HepG2 (cell line): Measurements from ENCODE around the gene UGGT1. TPM values are rescaled to one million over a fixed set of nuclear protein-coding genes. Genes with fewer than 3 reads are reported as not detected.

Experiments
- ASH2L ChIP-seq: fragments of 300-600, 200-600 bp; sonication (generic); IDR thresholded peaks from 2 replicates; pipeline ENCODE4 v1.7.0; 2017; ENCODE audit warnings: low read depth, mild to moderate bottlenecking, moderate library complexity, mixed read lengths, low read length; ENCODE audit not compliant: insufficient read length
- CBX2 ChIP-seq, 2 experiments: fragments of 200-600 bp in 1 of 2; sonication (generic); formaldehyde crosslinking in 1 of 2; IDR thresholded peaks; 2 replicates each; pipeline versions ENCODE4 v1.7.0 to v1.8.1; 2018 to 2022; ENCODE audit warnings: low read depth in 2 of 2, low read length in 1 of 2, mild to moderate bottlenecking in 1 of 2, missing genetic modification reagents in 1 of 2
- GATAD1 ChIP-seq: IDR thresholded peaks from 2 replicates; pipeline ENCODE4 v1.6.1; 2016; ENCODE audit warnings: missing genetic modification reagents, missing compliant biosample characterization
- KDM6A ChIP-seq: IDR thresholded peaks from 2 replicates; pipeline ENCODE4 v1.6.1; 2016; ENCODE audit warnings: low read depth
- NR1H2 ChIP-seq: sonication (generic); formaldehyde crosslinking; IDR thresholded peaks from 2 replicates; pipeline ENCODE4 v1.8.1; 2022; ENCODE audit warnings: low read depth, missing genetic modification reagents, borderline replicate concordance
- SALL1 ChIP-seq: sonication (generic); formaldehyde crosslinking; IDR thresholded peaks from 2 replicates; pipeline ENCODE4 v1.8.0; 2022; ENCODE audit warnings: mild to moderate bottlenecking, missing genetic modification reagents
- SCMH1 ChIP-seq: sonication (generic); formaldehyde crosslinking; IDR thresholded peaks from 2 replicates; pipeline ENCODE4 v1.9.0; 2021; ENCODE audit warnings: missing genetic modification reagents, mild to moderate bottlenecking, borderline replicate concordance
- SOX5 ChIP-seq: IDR thresholded peaks from 2 replicates; pipeline ENCODE4 v1.6.1; 2016; ENCODE audit warnings: borderline replicate concordance
- SOX6 ChIP-seq, 2 experiments: fragments of 450-650 bp in 1 of 2; sonication (generic) in 1 of 2; formaldehyde crosslinking in 1 of 2; IDR thresholded peaks; 2 replicates each; pipeline versions ENCODE4 v1.4.0 to v1.6.1; 2017 to 2020; ENCODE audit warnings: antibody characterized with exemption in 1 of 2, mild to moderate bottlenecking in 1 of 2, missing genetic modification reagents in 1 of 2
- TGIF2 ChIP-seq: IDR thresholded peaks from 2 replicates; pipeline ENCODE4 v1.6.1; 2016; ENCODE audit warnings: control low read depth, missing compliant biosample characterization
- THAP8 ChIP-seq: sonication (generic); formaldehyde crosslinking; IDR thresholded peaks from 2 replicates; pipeline ENCODE4 v1.5.1; 2020; ENCODE audit warnings: missing genetic modification reagents, mild to moderate bottlenecking, borderline replicate concordance
- ZNF550 ChIP-seq: sonication (generic); formaldehyde crosslinking; IDR thresholded peaks from 2 replicates; pipeline ENCODE4 v1.4.0; 2020; ENCODE audit warnings: mild to moderate bottlenecking, missing genetic modification reagents, borderline replicate concordance
- ZNF841 ChIP-seq: sonication (generic); formaldehyde crosslinking; IDR thresholded peaks from 2 replicates; pipeline ENCODE4 v1.8.1; 2023; ENCODE audit warnings: missing genetic modification reagents, borderline replicate concordance
- polyA plus RNA-seq, 8 experiments: library from polyadenylated mRNA; depleted of rRNA in 3 of 8; stranded (reverse) in 7 of 8; unstranded in 1 of 8; fragments of >200 nt; fragmentation: Illumina TruSeq in 4 of 8; extraction: Trizol in 4 of 8; gene quantifications; 2 replicates each; pipeline versions ENCODE4 v1.2.1 to v1.2.3, GENCODE V29; 2011 to 2016; ENCODE audit warnings: low read depth in 4 of 8, missing spikeins in 1 of 8, mixed read lengths in 1 of 8; ENCODE audit not compliant: insufficient read depth in 1 of 8
- total RNA-seq, 5 experiments: library from RNA; depleted of rRNA; stranded (reverse); fragments of >200 nt; fragmentation: Illumina TruSeq; extraction: Trizol; gene quantifications; 2 replicates each; pipeline ENCODE4 v1.2.3, GENCODE V29; 2016; ENCODE audit warnings: low read depth in 1 of 5
- TF ChIP-seq, protein P1 (sequence below): sonication (generic); formaldehyde crosslinking; IDR thresholded peaks from 2 replicates; pipeline ENCODE4 v1.4.0; 2020; ENCODE audit warnings: missing genetic modification reagents
- TF ChIP-seq, protein P2 (sequence below): sonication (generic); formaldehyde crosslinking; IDR thresholded peaks from 2 replicates; pipeline ENCODE4 v1.5.1; 2020; ENCODE audit warnings: missing genetic modification reagents, mild to moderate bottlenecking, borderline replicate concordance
- TF ChIP-seq, protein P3 (sequence below): IDR thresholded peaks from 2 replicates; pipeline ENCODE4 v1.6.1; 2016; ENCODE audit warnings: missing biosample characterization, missing genetic modification reagents, low read depth

UGGT1 gene
- total and polyA plus RNA-seq, 2 of the 13 experiments (the other 11 are each of a cell fraction or from before 2014, with no cell fraction given), result 35.8 to 83.2 TPM

GRCh38 chr2:128232965-128233789 lies 142.2 kb downstream of the UGGT1 start (continued):
- no peak for TF ChIP-seq THAP8 (CRISPR knock-in tag)
- peak; percentile 57; the same call in 1 of the 2 replicates for TF ChIP-seq SOX5 (CRISPR knock-in tag)
- no peak for TF ChIP-seq SOX6 (IDR thresholded peaks at IDR 0.05)
- peak; percentile 81 for TF ChIP-seq SOX6 (CRISPR knock-in tag; IDR thresholded peaks at IDR 0.05)
- TF ChIP-seq, protein P1, sequence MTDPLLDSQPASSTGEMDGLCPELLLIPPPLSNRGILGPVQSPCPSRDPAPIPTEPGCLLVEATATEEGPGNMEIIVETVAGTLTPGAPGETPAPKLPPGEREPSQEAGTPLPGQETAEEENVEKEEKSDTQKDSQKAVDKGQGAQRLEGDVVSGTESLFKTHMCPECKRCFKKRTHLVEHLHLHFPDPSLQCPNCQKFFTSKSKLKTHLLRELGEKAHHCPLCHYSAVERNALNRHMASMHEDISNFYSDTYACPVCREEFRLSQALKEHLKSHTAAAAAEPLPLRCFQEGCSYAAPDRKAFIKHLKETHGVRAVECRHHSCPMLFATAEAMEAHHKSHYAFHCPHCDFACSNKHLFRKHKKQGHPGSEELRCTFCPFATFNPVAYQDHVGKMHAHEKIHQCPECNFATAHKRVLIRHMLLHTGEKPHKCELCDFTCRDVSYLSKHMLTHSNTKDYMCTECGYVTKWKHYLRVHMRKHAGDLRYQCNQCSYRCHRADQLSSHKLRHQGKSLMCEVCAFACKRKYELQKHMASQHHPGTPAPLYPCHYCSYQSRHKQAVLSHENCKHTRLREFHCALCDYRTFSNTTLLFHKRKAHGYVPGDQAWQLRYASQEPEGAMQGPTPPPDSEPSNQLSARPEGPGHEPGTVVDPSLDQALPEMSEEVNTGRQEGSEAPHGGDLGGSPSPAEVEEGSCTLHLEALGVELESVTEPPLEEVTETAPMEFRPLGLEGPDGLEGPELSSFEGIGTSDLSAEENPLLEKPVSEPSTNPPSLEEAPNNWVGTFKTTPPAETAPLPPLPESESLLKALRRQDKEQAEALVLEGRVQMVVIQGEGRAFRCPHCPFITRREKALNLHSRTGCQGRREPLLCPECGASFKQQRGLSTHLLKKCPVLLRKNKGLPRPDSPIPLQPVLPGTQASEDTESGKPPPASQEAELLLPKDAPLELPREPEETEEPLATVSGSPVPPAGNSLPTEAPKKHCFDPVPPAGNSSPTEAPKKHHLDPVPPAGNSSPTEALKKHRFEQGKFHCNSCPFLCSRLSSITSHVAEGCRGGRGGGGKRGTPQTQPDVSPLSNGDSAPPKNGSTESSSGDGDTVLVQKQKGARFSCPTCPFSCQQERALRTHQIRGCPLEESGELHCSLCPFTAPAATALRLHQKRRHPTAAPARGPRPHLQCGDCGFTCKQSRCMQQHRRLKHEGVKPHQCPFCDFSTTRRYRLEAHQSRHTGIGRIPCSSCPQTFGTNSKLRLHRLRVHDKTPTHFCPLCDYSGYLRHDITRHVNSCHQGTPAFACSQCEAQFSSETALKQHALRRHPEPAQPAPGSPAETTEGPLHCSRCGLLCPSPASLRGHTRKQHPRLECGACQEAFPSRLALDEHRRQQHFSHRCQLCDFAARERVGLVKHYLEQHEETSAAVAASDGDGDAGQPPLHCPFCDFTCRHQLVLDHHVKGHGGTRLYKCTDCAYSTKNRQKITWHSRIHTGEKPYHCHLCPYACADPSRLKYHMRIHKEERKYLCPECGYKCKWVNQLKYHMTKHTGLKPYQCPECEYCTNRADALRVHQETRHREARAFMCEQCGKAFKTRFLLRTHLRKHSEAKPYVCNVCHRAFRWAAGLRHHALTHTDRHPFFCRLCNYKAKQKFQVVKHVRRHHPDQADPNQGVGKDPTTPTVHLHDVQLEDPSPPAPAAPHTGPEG (CRISPR knock-in tag), result peak; percentile 94
- no peak; the same call in 1 of the 2 replicates for TF ChIP-seq ZNF550
- TF ChIP-seq SALL1, result peak; percentile 82
- TF ChIP-seq GATAD1 (CRISPR knock-in tag), result no peak
- TF ChIP-seq TGIF2, result no peak; the same call in 1 of the 2 replicates
- TF ChIP-seq, protein P2, sequence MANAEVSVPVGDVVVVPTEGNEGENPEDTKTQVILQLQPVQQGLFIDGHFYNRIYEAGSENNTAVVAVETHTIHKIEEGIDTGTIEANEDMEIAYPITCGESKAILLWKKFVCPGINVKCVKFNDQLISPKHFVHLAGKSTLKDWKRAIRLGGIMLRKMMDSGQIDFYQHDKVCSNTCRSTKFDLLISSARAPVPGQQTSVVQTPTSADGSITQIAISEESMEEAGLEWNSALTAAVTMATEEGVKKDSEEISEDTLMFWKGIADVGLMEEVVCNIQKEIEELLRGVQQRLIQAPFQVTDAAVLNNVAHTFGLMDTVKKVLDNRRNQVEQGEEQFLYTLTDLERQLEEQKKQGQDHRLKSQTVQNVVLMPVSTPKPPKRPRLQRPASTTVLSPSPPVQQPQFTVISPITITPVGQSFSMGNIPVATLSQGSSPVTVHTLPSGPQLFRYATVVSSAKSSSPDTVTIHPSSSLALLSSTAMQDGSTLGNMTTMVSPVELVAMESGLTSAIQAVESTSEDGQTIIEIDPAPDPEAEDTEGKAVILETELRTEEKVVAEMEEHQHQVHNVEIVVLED (CRISPR knock-in tag), result peak; percentile 36; the same call in 1 of the 2 replicates
- no peak for TF ChIP-seq SCMH1 (CRISPR knock-in tag)
- no peak for TF ChIP-seq CBX2 (IDR thresholded peaks at IDR 0.05; ENCODE audit: low read depth, low read length)
- TF ChIP-seq CBX2 (CRISPR knock-in tag; IDR thresholded peaks at IDR 0.05; ENCODE audit: low read depth), result 0 out of 2 replicates have a peak, but pooled peaks have one; percentile 52
- TF ChIP-seq ASH2L, result peak; percentile 79
- TF ChIP-seq ZNF841 (CRISPR knock-in tag), result no peak
- no peak for TF ChIP-seq KDM6A (CRISPR knock-in tag)
- TF ChIP-seq, protein P3, sequence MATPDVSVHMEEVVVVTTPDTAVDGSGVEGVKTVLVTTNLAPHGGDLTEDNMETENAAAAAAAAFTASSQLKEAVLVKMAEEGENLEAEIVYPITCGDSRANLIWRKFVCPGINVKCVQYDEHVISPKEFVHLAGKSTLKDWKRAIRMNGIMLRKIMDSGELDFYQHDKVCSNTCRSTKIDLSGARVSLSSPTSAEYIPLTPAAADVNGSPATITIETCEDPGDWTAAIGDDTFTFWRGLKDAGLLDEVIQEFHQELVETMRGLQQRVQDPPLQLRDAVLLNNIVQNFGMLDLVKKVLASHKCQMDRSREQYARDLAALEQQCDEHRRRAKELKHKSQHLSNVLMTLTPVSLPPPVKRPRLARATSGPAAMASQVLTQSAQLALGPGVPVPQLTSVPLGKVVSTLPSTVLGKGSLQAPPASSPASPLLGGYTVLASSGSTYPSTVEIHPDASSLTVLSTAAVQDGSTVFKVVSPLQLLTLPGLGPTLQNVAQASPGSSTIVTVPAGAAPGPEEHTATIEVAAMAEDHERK (CRISPR knock-in tag), result no peak
- TF ChIP-seq NR1H2 (CRISPR knock-in tag), result peak; percentile 79
